Activated CD8-positive, alpha-beta memory T cell treated with anti-CD3 and anti-CD28 coated beads, Interleukin-2, amount 50 U/mL, for 1 hour (primary cell): ENCODE measurements around the gene RHOG.

Source experiments
- DNase-seq: peaks from one replicate; pipeline ENCODE4 v3.0.0-alpha.2; 2020; ENCODE audit errors: extremely low read depth

The RHOG gene

GRCh38 chr11:3859373-3859881 lies 18.7 kb upstream of the RHOG start:
- no peak for DNase-seq

GRCh38 chr11:3857628-3858027 lies 16.9 kb upstream of the RHOG start:
- DNase-seq: no peak

- no peak for DNase-seq
Measured at GRCh38 chr11:3856856-3857553, 16.2 kb upstream of the RHOG start.

- no peak for DNase-seq
Measured at GRCh38 chr11:3855808-3856491, 15.2 kb upstream of the RHOG start.

- peak; percentile 92 for DNase-seq
Measured at GRCh38 chr11:3854977-3855807, 14.4 kb upstream of the RHOG start, which contains the start of gene STIM1. TSS of gene STIM1 (plus strand) at chr11:3855664. CDS start at chr11:3856271, 607 bp downstream.

GRCh38 chr11:3854660-3854976 lies 13.9 kb upstream of the RHOG start:
- DNase-seq: no peak

GRCh38 chr11:3853899-3854659 lies 13.3 kb upstream of the RHOG start:
- peak; percentile 55 for DNase-seq

- DNase-seq: no peak
Measured at GRCh38 chr11:3853545-3853842, 12.7 kb upstream of the RHOG start.

GRCh38 chr11:3849297-3849874 lies 8.6 kb upstream of the RHOG start:
- DNase-seq: no peak

- DNase-seq: no peak
Measured at GRCh38 chr11:3845670-3846069, 4.9 kb upstream of the RHOG start.

- DNase-seq: no peak
Measured at GRCh38 chr11:3845246-3845645, 4.5 kb upstream of the RHOG start.

GRCh38 chr11:3843326-3843725 lies 2.6 kb upstream of the RHOG start:
- no peak for DNase-seq

- peak; percentile 87 for DNase-seq
Measured at GRCh38 chr11:3841426-3842350, 929 bp upstream of the RHOG start.

GRCh38 chr11:3840004-3840869 lies 522 bp downstream of the RHOG start:
- no peak for DNase-seq

- DNase-seq: no peak
Measured at GRCh38 chr11:3838504-3838903, 2.3 kb downstream of the RHOG start.

GRCh38 chr11:3837793-3838192 lies 3.0 kb downstream of the RHOG start:
- DNase-seq: no peak

- DNase-seq: no peak
Measured at GRCh38 chr11:3836903-3837302, 3.9 kb downstream of the RHOG start.

GRCh38 chr11:3835751-3836150 lies 5.0 kb downstream of the RHOG start:
- no peak for DNase-seq

- DNase-seq: no peak
Measured at GRCh38 chr11:3834664-3835461, 5.9 kb downstream of the RHOG start.
